ENCODE measurements around the gene C10orf53. TPM values are rescaled to one million over a fixed set of nuclear protein-coding genes. Genes with fewer than 3 reads are reported as not detected.

The C10orf53 gene
- total and polyA plus RNA-seq, 2 donors (not counting 1 experiment from before 2014, with no cell fraction given) = not detected

GRCh38 chr10:49662169-49662830, 17.2 kb upstream of the C10orf53 start:
- Histone ChIP-seq H3K27ac (ENCODE audit: insufficient read depth, low read length) (no peak overlapping the region), H3K27me3 (ENCODE audit: control insufficient read depth, insufficient read depth, low read length) (no peaks in the 10 kb centered on the region), H3K9me3 (ENCODE audit: control insufficient read depth, insufficient read depth, low read depth, low read length) (no peaks in the 10 kb centered on the region), H3K36me3 (ENCODE audit: control insufficient read depth, insufficient read depth, low read length) (no peaks in the 10 kb centered on the region), H4K20me1 (ENCODE audit: control insufficient read depth, extremely low read depth, insufficient read depth, low read length) (no peaks in the 10 kb centered on the region), H3K9ac (ENCODE audit: insufficient read depth, low read length) (no peak overlapping the region), H3K4me2 (ENCODE audit: extremely low read depth, insufficient read depth, low read length) (no peak overlapping the region), H3K79me2 (ENCODE audit: control insufficient read depth, insufficient read depth, low read length) (no peaks in the 10 kb centered on the region), H3K4me3 (replicated peaks in 1 of 4; ENCODE audit: control extremely low read depth in 1 of 4, insufficient read depth in 1 of 4, low read depth in 3 of 4, low read length in 4 of 4) (no peak overlapping the region), H3K4me1 (ENCODE audit: control insufficient read depth, extremely low read depth, insufficient read depth, low read length) (no peaks in the 10 kb centered on the region), H2AFZ (ENCODE audit: low read length) (no peak overlapping the region)
- TF ChIP-seq EZH2 (IDR thresholded peaks at IDR 0.05; ENCODE audit: low read length, missing control alignments) = no peak
- no peak for TF ChIP-seq CTCF (conservative IDR thresholded peaks at IDR 0.05 in 1 of 2, IDR thresholded peaks at IDR 0.05 in 1 of 2; ENCODE audit: low read depth in 1 of 2, low read length in 2 of 2)
- DNase-seq (ENCODE audit: low read depth in 2 of 2) = no peak

- Histone ChIP-seq H3K36me3 (ENCODE audit: control insufficient read depth, insufficient read depth, low read length) (no peaks in the 10 kb centered on the region), H3K79me2 (ENCODE audit: control insufficient read depth, insufficient read depth, low read length) (no peaks in the 10 kb centered on the region), H3K27ac (ENCODE audit: insufficient read depth, low read length) (no peak overlapping the region), H2AFZ (ENCODE audit: low read length) (no peak overlapping the region), H3K9me3 (ENCODE audit: control insufficient read depth, insufficient read depth, low read depth, low read length) (no peaks in the 10 kb centered on the region), H3K9ac (ENCODE audit: insufficient read depth, low read length) (no peak overlapping the region), H3K4me3 (replicated peaks in 1 of 4; ENCODE audit: control extremely low read depth in 1 of 4, insufficient read depth in 1 of 4, low read depth in 3 of 4, low read length in 4 of 4) (no peak overlapping the region), H3K4me2 (ENCODE audit: extremely low read depth, insufficient read depth, low read length) (no peak overlapping the region), H3K27me3 (ENCODE audit: control insufficient read depth, insufficient read depth, low read length) (no peaks in the 10 kb centered on the region), H4K20me1 (ENCODE audit: control insufficient read depth, extremely low read depth, insufficient read depth, low read length) (no peaks in the 10 kb centered on the region), H3K4me1 (ENCODE audit: control insufficient read depth, extremely low read depth, insufficient read depth, low read length) (no peaks in the 10 kb centered on the region)
- no peak for DNase-seq (ENCODE audit: low read depth in 2 of 2)
- TF ChIP-seq EZH2 (IDR thresholded peaks at IDR 0.05; ENCODE audit: low read length, missing control alignments) (no peak), CTCF (conservative IDR thresholded peaks at IDR 0.05 in 1 of 2, IDR thresholded peaks at IDR 0.05 in 1 of 2; ENCODE audit: low read depth in 1 of 2, low read length in 2 of 2) (no peak)
These were observed 15.9 kb upstream of the C10orf53 start for GRCh38 chr10:49663596-49663995.

- H4K20me1 ChIP-seq (ENCODE audit: control insufficient read depth, extremely low read depth, insufficient read depth, low read length) = no peaks in the 10 kb centered on the region
- no peaks in the 10 kb centered on the region for H3K27me3 ChIP-seq (ENCODE audit: control insufficient read depth, insufficient read depth, low read length)
- H3K9ac ChIP-seq (ENCODE audit: insufficient read depth, low read length) = no peak overlapping the region
- H3K27ac ChIP-seq (ENCODE audit: insufficient read depth, low read length) = no peak overlapping the region
- TF ChIP-seq CTCF (conservative IDR thresholded peaks at IDR 0.05 in 1 of 2, IDR thresholded peaks at IDR 0.05 in 1 of 2; ENCODE audit: low read depth in 1 of 2, low read length in 2 of 2) (no peak), EZH2 (IDR thresholded peaks at IDR 0.05; ENCODE audit: low read length, missing control alignments) (no peak)
- H3K79me2 ChIP-seq (ENCODE audit: control insufficient read depth, insufficient read depth, low read length) = no peaks in the 10 kb centered on the region
- H3K9me3 ChIP-seq (ENCODE audit: control insufficient read depth, insufficient read depth, low read depth, low read length) = no peaks in the 10 kb centered on the region
- H2AFZ ChIP-seq (ENCODE audit: low read length) = no peak overlapping the region
- H3K4me3 ChIP-seq (replicated peaks in 1 of 4; ENCODE audit: control extremely low read depth in 1 of 4, insufficient read depth in 1 of 4, low read depth in 3 of 4, low read length in 4 of 4) = no peak overlapping the region
- H3K4me2 ChIP-seq (ENCODE audit: extremely low read depth, insufficient read depth, low read length) = no peak overlapping the region
- DNase-seq (ENCODE audit: low read depth in 2 of 2) = no peak
- H3K4me1 ChIP-seq (ENCODE audit: control insufficient read depth, extremely low read depth, insufficient read depth, low read length) = no peaks in the 10 kb centered on the region
- no peaks in the 10 kb centered on the region for H3K36me3 ChIP-seq (ENCODE audit: control insufficient read depth, insufficient read depth, low read length)
These were observed 15.2 kb upstream of the C10orf53 start for GRCh38 chr10:49664006-49664841.
